Cardiac muscle cell (in vitro differentiated cells and primary cell): ENCODE data around the gene SLC12A5. TPM values are rescaled to one million over a fixed set of nuclear protein-coding genes. Genes with fewer than 3 reads are reported as not detected.

Experiments
- DNase-seq, 2 donors: peaks; one replicate each; pipeline versions ENCODE4 v3.0.0 to v3.0.0-alpha.2; 2010 to 2017; ENCODE audit warnings: low read depth in 1 of 2, low spot score in 1 of 2
- H3K27ac ChIP-seq: fragments of 200-600 bp; sonication (generic); 2 replicates; pipeline ENCODE4 v1.5.1; 2016
- H3K27me3 ChIP-seq: fragments of 200-600 bp; sonication (generic); 2 replicates; pipeline ENCODE4 v1.6.0; 2016; ENCODE audit warnings: control low read depth
- H3K36me3 ChIP-seq: fragments of 200-600 bp; sonication (generic); 2 replicates; pipeline ENCODE4 v1.5.1; 2016; ENCODE audit warnings: control low read depth
- H3K4me1 ChIP-seq: fragments of 200-600 bp; sonication (generic); 2 replicates; pipeline ENCODE4 v1.8.1; 2017; ENCODE audit warnings: low read depth, mild to moderate bottlenecking, mixed run types
- H3K4me3 ChIP-seq: fragments of 200-600 bp; sonication (generic); 2 replicates; pipeline ENCODE4 v1.5.1; 2016; ENCODE audit warnings: mild to moderate bottlenecking
- H3K9me3 ChIP-seq: fragments of 200-600 bp; sonication (generic); 2 replicates; pipeline ENCODE4 v1.5.1; 2017; ENCODE audit warnings: low read depth, mild to moderate bottlenecking, control low read depth
- CTCF ChIP-seq: IDR thresholded peaks from 2 replicates; pipeline ENCODE4 v1.5.1; 2012; ENCODE audit warnings: low read depth, mild to moderate bottlenecking, low read length
- polyA plus RNA-seq: library from polyadenylated mRNA; unstranded; fragments of >200 nt; fragmentation: Nextera tagmentation; extraction: Ambion mirVana; gene quantifications from 2 replicates; pipeline ENCODE4 v1.2.1, GENCODE V29; 2016
- total RNA-seq: library from RNA; depleted of rRNA; stranded (reverse); fragments of >200 nt; gene quantifications from 2 replicates; pipeline ENCODE4 v1.2.3, GENCODE V29; 2016

SLC12A5 gene
- total and polyA plus RNA-seq, 2 experiments from 2014 or later: 8.3 to 27.9 TPM

GRCh38 chr20:46073024-46073423, 44.0 kb downstream of the SLC12A5 start:
- no peak for DNase-seq
- TF ChIP-seq CTCF: no peak
- peaks cover 22% of the 10 kb centered on the region for H3K36me3 ChIP-seq
- H3K9me3 ChIP-seq: no peaks in the 10 kb centered on the region
- H3K4me3 ChIP-seq: no peak overlapping the region
- H3K27me3 ChIP-seq: no peaks in the 10 kb centered on the region
- H3K4me1 ChIP-seq: peaks cover 19% of the 10 kb centered on the region
- H3K27ac ChIP-seq: no peak overlapping the region

GRCh38 chr20:46073443-46073842, 44.4 kb downstream of the SLC12A5 start:
- Histone ChIP-seq H3K9me3 (no peaks in the 10 kb centered on the region), H3K36me3 (peaks cover 21% of the 10 kb centered on the region), H3K27ac (no peak overlapping the region), H3K4me1 (peaks cover 19% of the 10 kb centered on the region), H3K4me3 (no peak overlapping the region), H3K27me3 (no peaks in the 10 kb centered on the region)
- DNase-seq: no peak
- TF ChIP-seq CTCF: no peak

GRCh38 chr20:46074006-46074405, 45.0 kb downstream of the SLC12A5 start:
- peaks cover 16% of the 10 kb centered on the region for H3K36me3 ChIP-seq
- no peak overlapping the region for H3K4me3 ChIP-seq
- H3K27ac ChIP-seq: no peak overlapping the region
- peaks cover 19% of the 10 kb centered on the region for H3K4me1 ChIP-seq
- no peaks in the 10 kb centered on the region for H3K9me3 ChIP-seq
- DNase-seq: no peak
- TF ChIP-seq CTCF: no peak
- H3K27me3 ChIP-seq: no peaks in the 10 kb centered on the region

GRCh38 chr20:46076806-46077205, 47.8 kb downstream of the SLC12A5 start:
- H3K4me3 ChIP-seq: no peak overlapping the region
- H3K27me3 ChIP-seq: no peaks in the 10 kb centered on the region
- no peak for TF ChIP-seq CTCF
- H3K27ac ChIP-seq: no peak overlapping the region
- no peaks in the 10 kb centered on the region for H3K9me3 ChIP-seq
- no peak for DNase-seq
- H3K4me1 ChIP-seq: peaks cover 19% of the 10 kb centered on the region
- H3K36me3 ChIP-seq: peaks cover 4% of the 10 kb centered on the region

- no peak for TF ChIP-seq CTCF
- H3K9me3 ChIP-seq: no peaks in the 10 kb centered on the region
- peaks cover 24% of the 10 kb centered on the region for H3K4me1 ChIP-seq
- H3K27ac ChIP-seq: no peak overlapping the region
- DNase-seq: no peak
- H3K27me3 ChIP-seq: no peaks in the 10 kb centered on the region
- peaks cover 4% of the 10 kb centered on the region for H3K36me3 ChIP-seq
- H3K4me3 ChIP-seq: no peak overlapping the region
Observed at GRCh38 chr20:46077642-46078305, 48.8 kb downstream of the SLC12A5 start.
